Peyer's patch (tissue), 4 donors: ENCODE measurements around the gene STAG3. TPM values are rescaled to one million over a fixed set of nuclear protein-coding genes. Genes with fewer than 3 reads are reported as not detected.
A peak's percentile ranks its signal among the peaks of the same experiment; 100 is the strongest.

Source experiments
- DNase-seq, 3 donors: peaks; one replicate each; pipeline ENCODE4 v3.0.0-alpha.2; 2017 to 2019
- H3K27ac ChIP-seq, 4 donors: fragments of 200-600 bp; sonication (generic); one replicate each; pipeline ENCODE4 v1.5.1; 2016 to 2019
- H3K27me3 ChIP-seq, 2 donors: fragments of 200-600 bp; sonication (generic); one replicate each; pipeline ENCODE4 v1.5.1; 2019
- H3K36me3 ChIP-seq, 3 donors: fragments of 200-600 bp; sonication (generic); one replicate each; pipeline ENCODE4 v1.5.1; 2016 to 2019
- H3K4me1 ChIP-seq, 4 donors: fragments of 200-600 bp; sonication (generic); one replicate each; pipeline ENCODE4 v1.5.1; 2016 to 2019
- H3K4me3 ChIP-seq, 4 donors: fragments of 200-600 bp; sonication (generic); 1 replicate in 3 of 4; 2 replicates in 1 of 4; pipeline ENCODE4 v1.5.1; 2016 to 2019; ENCODE audit warnings: mild to moderate bottlenecking in 1 of 4
- H3K9me3 ChIP-seq, 4 donors: fragments of 200-600 bp; sonication (generic); one replicate each; pipeline ENCODE4 v1.5.1; 2016 to 2019; ENCODE audit warnings: mild to moderate bottlenecking in 1 of 4
- POLR2A ChIP-seq, 2 donors: fragments of 450-650 bp; IDR thresholded peaks; one replicate each; pipeline ENCODE4 v1.5.1; 2017; ENCODE audit warnings: antibody characterized with exemption in 2 of 2, mild to moderate bottlenecking in 2 of 2, moderate library complexity in 2 of 2
- total RNA-seq, 4 donors: library from RNA; depleted of rRNA; stranded (reverse); fragments of >200 nt; gene quantifications; one replicate each; pipeline ENCODE4 v1.1.0, GENCODE V29; 2016
- TF ChIP-seq, protein P1 (sequence below), 6 experiments: fragments of 450-650 bp in 4 of 6; fragments of 200-600 bp in 2 of 6; sonication (generic) in 1 of 6; IDR thresholded peaks; one replicate each; pipeline ENCODE4 v1.5.1; 2017 to 2019; ENCODE audit warnings: antibody characterized with exemption in 6 of 6, mild to moderate bottlenecking in 3 of 6, moderate library complexity in 1 of 6

The STAG3 gene
- total RNA-seq, 4 donors from 2014 or later: 2.1 to 62.7 (median 3.5) TPM; not detected in 1

DNA sequence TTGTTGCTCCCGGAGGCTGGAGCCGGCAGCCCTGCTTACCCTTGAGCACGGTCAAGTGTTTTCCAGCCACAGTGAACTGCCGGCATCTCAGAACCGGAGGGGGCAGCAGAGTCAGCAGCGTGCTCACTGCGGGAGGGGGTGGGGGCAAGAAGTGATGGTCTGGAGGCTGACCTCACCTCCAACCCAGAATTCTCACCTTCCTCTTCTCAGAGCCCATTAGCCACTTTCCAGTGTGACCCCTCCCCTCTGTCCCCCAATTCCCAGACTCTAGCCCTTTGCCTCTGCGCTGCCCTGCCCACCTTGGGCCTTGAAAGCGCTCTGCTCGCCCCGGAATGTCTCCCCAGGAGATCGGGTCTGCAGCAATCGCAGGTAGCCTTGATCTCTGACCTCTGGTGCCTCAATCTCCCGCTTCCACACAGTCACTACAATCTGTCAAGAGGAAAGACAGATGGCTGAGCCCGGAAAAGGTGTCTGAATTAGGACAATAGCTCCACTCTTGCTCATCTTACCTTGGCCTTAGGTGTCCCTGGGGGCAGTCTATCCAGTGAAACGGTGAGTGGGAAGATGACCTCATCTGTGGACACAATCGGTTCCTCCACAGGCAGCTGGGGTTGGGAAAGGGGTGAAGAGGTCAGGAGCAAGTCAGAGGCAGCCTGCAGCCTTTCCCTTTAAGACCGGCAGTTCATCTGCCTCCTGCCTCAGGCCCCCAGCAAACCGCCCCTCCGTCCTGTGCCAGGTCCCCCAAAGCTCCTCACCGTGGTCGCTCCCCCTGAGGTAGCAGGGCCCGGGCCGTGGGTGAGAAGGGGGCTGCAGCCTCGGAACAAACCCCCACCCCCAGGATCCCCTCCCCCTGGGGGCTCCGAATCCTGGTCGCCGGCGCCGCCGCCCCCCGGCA, 20.1 kb upstream of the STAG3 start:
- peaks cover 0 to 33% (median 0%) of the 10 kb centered on the region in 3 donors for H3K36me3 ChIP-seq
- peak overlapping the region; percentile 80 to 95 (median 84) for H3K4me3 ChIP-seq
- H3K9me3 ChIP-seq: no peaks in the 10 kb centered on the region
- peak in 1 of 2 donors; percentile 16 for TF ChIP-seq POLR2A (IDR thresholded peaks at IDR 0.05)
- TF ChIP-seq, protein P1, sequence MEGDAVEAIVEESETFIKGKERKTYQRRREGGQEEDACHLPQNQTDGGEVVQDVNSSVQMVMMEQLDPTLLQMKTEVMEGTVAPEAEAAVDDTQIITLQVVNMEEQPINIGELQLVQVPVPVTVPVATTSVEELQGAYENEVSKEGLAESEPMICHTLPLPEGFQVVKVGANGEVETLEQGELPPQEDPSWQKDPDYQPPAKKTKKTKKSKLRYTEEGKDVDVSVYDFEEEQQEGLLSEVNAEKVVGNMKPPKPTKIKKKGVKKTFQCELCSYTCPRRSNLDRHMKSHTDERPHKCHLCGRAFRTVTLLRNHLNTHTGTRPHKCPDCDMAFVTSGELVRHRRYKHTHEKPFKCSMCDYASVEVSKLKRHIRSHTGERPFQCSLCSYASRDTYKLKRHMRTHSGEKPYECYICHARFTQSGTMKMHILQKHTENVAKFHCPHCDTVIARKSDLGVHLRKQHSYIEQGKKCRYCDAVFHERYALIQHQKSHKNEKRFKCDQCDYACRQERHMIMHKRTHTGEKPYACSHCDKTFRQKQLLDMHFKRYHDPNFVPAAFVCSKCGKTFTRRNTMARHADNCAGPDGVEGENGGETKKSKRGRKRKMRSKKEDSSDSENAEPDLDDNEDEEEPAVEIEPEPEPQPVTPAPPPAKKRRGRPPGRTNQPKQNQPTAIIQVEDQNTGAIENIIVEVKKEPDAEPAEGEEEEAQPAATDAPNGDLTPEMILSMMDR (IDR thresholded peaks at IDR 0.05): no peak
- H3K27ac ChIP-seq: peak overlapping the region; percentile 77 to 95 (median 86)
- DNase-seq: peak in 1 of 3 donors; percentile 69
- peaks cover 0 to 57% (median 11%) of the 10 kb centered on the region in 4 donors for H3K4me1 ChIP-seq
- no peaks in the 10 kb centered on the region for H3K27me3 ChIP-seq

DNA sequence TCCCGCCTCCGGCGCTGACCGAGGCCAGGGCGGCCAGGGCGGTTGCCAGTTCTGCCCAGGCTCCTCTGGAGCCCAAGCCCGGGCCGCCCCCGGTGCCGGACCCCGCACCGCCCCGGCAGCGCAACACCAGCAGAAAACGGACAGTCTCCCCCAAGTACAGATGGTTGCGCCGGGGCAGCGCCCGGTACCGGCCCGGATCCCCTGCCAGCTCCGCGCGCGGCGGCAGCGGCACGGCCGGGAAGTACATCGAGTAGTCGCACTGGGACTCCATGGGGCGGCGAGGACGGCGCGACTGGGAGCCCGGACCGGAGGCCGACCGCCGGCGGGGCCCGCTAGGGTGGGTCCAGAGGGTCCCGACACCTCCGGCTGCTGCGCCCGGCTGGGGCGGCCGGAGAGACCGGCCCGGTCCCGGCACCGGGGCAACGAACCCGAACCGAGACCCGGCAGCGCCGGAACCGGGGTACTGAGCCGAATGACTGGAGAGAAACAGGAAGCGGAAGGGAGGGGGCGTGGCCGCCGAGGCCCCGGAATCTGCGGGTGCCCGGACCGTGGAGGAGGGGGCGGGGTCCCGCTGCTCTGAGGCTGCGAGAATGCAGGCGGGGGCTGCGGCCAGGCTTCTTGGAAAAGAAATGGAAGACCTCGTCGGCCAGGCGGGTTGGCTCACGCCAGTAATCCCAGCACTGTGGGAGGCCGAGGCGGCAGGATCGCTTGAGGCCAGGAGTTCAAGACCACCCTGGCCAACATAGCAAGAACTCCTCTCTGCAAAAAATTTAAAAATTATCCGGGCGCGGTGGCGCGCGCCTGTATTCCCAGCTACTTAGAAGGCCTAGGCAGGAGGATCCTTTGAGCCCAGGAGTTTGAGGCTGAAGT, 19.3 kb upstream of the STAG3 start, which contains the start of gene TRAPPC14:
Gene TRAPPC14 (minus strand): TSS at position 495 of the 870 bp plus-strand sequence. CDS start 224 bp downstream, at position 271.
- peaks cover 0 to 27% (median 0%) of the 10 kb centered on the region in 3 donors for H3K36me3 ChIP-seq
- peak within 1 kb of the TSS; percentile 77 to 95 (median 86) for H3K27ac ChIP-seq
- peak within 1 kb of the TSS; percentile 80 to 95 (median 84) for H3K4me3 ChIP-seq
- no peaks in the 10 kb centered on the region for H3K27me3 ChIP-seq
- no peaks in the 10 kb centered on the region for H3K9me3 ChIP-seq
- peak; percentile 95 to 97 (median 96) for DNase-seq
- TF ChIP-seq, protein P1 (IDR thresholded peaks at IDR 0.05): peak in 2 of 6 experiments; percentile 7 to 16
- peak; percentile 49 to 61 for TF ChIP-seq POLR2A (IDR thresholded peaks at IDR 0.05)
- peaks cover 0 to 50% (median 13%) of the 10 kb centered on the region in 4 donors for H3K4me1 ChIP-seq

DNA sequence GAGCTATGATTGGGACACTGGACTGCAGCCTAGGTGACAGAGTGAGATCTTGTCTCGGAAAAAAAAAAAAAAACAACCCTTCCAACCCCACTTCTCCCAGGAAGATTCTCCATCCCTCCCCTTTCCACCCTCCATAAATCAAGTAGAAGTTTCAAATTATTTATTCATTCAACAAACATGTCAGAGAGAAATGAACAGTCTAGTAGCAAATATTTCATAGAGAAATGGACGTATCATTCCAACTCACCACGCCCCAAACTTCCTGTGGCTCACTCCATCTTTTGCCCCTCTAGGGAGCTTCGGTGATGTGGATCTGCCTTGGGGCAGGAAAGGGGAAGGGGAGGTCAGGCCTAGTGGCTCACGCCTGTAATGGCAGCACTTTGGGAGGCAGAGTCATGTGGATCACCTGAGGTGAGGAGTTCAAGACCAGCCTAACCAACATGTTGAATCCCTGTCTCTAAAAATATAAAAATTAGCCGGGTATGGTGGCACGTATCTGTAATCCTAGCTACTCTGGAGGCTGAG, 18.6 kb upstream of the STAG3 start:
- Histone ChIP-seq H3K27me3 (no peaks in the 10 kb centered on the region), H3K27ac (peak overlapping the region in 3 of 4 donors; percentile 80 to 95 (median 92)), H3K36me3 (peaks cover 0 to 21% (median 0%) of the 10 kb centered on the region in 3 donors), H3K4me1 (peaks cover 0 to 43% (median 13%) of the 10 kb centered on the region in 4 donors), H3K4me3 (peak overlapping the region; percentile 80 to 95 (median 84)), H3K9me3 (no peaks in the 10 kb centered on the region)
- TF ChIP-seq POLR2A (IDR thresholded peaks at IDR 0.05): no peak
- TF ChIP-seq, protein P1 (IDR thresholded peaks at IDR 0.05): no peak
- no peak for DNase-seq

DNA sequence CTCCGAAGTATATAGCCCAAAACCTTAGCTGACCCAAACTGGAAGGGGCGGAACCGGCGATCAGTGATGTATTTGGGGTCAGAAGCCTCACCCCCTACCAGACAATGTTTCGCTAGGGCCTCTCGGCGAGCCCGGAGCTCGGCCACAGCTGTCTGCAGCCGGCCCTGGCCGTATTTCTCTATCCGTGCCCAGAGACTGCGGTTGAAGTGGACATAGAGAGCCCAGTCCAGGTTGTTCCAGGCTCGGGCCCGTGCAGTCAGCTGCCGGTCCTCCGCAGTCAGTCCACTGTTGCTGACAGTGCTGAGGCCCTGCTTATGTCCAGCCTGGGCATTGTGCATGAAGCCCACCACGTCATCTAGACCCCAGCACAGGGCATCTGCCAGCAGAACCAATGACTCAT, 17.7 kb upstream of the STAG3 start:
- Histone ChIP-seq H3K9me3 (no peaks in the 10 kb centered on the region), H3K4me3 (no peak overlapping the region), H3K27ac (no peak overlapping the region), H3K27me3 (no peaks in the 10 kb centered on the region), H3K4me1 (peaks cover 0 to 34% (median 13%) of the 10 kb centered on the region in 4 donors), H3K36me3 (peaks cover 0 to 18% (median 0%) of the 10 kb centered on the region in 3 donors)
- DNase-seq: no peak
- no peak for TF ChIP-seq POLR2A (IDR thresholded peaks at IDR 0.05)
- TF ChIP-seq, protein P1 (IDR thresholded peaks at IDR 0.05): no peak

DNA sequence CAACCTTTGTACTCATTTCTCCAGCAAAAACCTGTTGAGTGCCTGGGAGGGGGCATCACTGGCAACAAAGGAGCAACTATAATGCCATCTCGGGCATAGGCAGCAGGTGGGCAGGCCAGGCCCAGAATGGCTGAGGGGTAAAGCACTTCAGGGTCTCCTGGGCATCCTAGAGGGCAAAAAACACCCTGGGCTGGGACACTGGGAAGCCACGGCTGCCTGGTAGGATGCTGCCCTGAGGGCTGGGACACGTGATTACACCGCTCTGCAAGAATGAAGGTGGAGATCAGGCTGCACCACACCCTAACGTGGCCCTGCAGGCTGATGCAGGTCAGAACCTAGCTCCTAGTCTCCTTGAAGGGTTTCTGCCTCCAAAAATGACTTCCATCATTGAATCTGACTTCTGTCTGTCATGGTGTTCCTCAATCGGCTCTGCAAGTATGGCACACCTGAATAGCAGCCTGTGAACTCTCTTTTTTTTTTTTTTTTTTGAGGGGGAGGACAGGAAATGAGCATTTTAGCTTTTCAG, 14.6 kb upstream of the STAG3 start:
- H3K4me3 ChIP-seq: no peak overlapping the region
- peak overlapping the region in 3 of 4 donors; percentile 10 to 62 (median 32) for H3K27ac ChIP-seq
- H3K9me3 ChIP-seq: no peaks in the 10 kb centered on the region
- TF ChIP-seq, protein P1 (IDR thresholded peaks at IDR 0.05): no peak
- TF ChIP-seq POLR2A (IDR thresholded peaks at IDR 0.05): no peak
- no peaks in the 10 kb centered on the region for H3K27me3 ChIP-seq
- H3K36me3 ChIP-seq: no peaks in the 10 kb centered on the region
- peak in 2 of 3 donors; percentile 37 to 74 for DNase-seq
- H3K4me1 ChIP-seq: peaks cover 0 to 17% (median 7%) of the 10 kb centered on the region in 4 donors
